Spinal cord (tissue), 4 donors: ENCODE measurements around the gene GBP1. TPM values are rescaled to one million over a fixed set of nuclear protein-coding genes. Genes with fewer than 3 reads are reported as not detected.

Source experiments
- polyA plus RNA-seq, 2 donors: library from polyadenylated mRNA; unstranded; fragments of 120-200 nt; gene quantifications; one replicate each; pipeline ENCODE4 v1.2.1, GENCODE V29; 2013; ENCODE audit not compliant: insufficient read length in 2 of 2
- small RNA-seq: library from RNA; depleted of rRNA; stranded (forward); fragments of <200 nt; gene quantifications from one replicate; pipeline ENCODE3, GENCODE V24; 2014; ENCODE audit warnings: low replicate concordance
- total RNA-seq, 2 donors: library from RNA; depleted of rRNA in 1 of 2; stranded (reverse); fragments of 120-200 nt in 1 of 2; fragments of >200 nt in 1 of 2; gene quantifications; one replicate each; pipeline versions ENCODE4 v1.2.3 to v1.2.4, GENCODE V29; 2013 to 2014

Gene GBP1
- total and polyA plus RNA-seq, 4 donors = 1.0 to 15.2 (median 6.3) TPM

Small RNAs within 50 kb of the gene (small RNA-seq; reads per million reads assigned to genes)
- gene RF00019 = not detected

Other genes with a start within 250 kb of the GBP1 start
- 10 to 100 TPM; 54.7 to 63.7 TPM for gene GTF2B, start 173.6 kb downstream of the GBP1 start, total RNA-seq
- gene GTF2B, start 173.6 kb downstream of the GBP1 start, polyA plus RNA-seq = 10 to 100 TPM; 34.1 to 35.1 TPM
- 10 to 100 TPM; 17.0 to 26.5 TPM for gene KYAT3, start 72.6 kb downstream of the GBP1 start, total RNA-seq
- 10 to 100 TPM; 27.5 to 29.0 TPM for gene KYAT3, start 72.6 kb downstream of the GBP1 start, polyA plus RNA-seq
- 10 to 100 TPM; 20.5 to 25.6 TPM for gene RBMXL1, start 72.6 kb downstream of the GBP1 start, total RNA-seq
- 10 to 100 TPM; 19.0 to 27.8 TPM for gene RBMXL1, start 72.6 kb downstream of the GBP1 start, polyA plus RNA-seq
- 1 to 10 TPM; 5.8 to 7.9 TPM for gene GBP3, start 42.3 kb downstream of the GBP1 start, total RNA-seq
- gene GBP3, start 42.3 kb downstream of the GBP1 start, polyA plus RNA-seq = 1 to 10 TPM; 1.6 to 3.1 TPM
- gene GBP2, start 60.9 kb upstream of the GBP1 start, total RNA-seq = 1 to 10 TPM; 2.3 to 4.3 TPM
- gene GBP2, start 60.9 kb upstream of the GBP1 start, polyA plus RNA-seq = under 1 TPM; 0.46 to 0.57 TPM
- gene GBP7, start 110.8 kb upstream of the GBP1 start, total RNA-seq = not detected
- under 1 TPM; 0.14 to 0.16 TPM for gene GBP7, start 110.8 kb upstream of the GBP1 start, polyA plus RNA-seq
- gene GBP4, start 133.7 kb upstream of the GBP1 start, total RNA-seq = 1 to 10 TPM; 2.7 to 3.3 TPM
- gene GBP4, start 133.7 kb upstream of the GBP1 start, polyA plus RNA-seq = 1 to 10 TPM; 1.9 to 2.2 TPM
- under 1 TPM; 0.33 to 0.50 TPM for gene GBP5, start 207.7 kb upstream of the GBP1 start, total RNA-seq
- under 1 TPM; 0.20 to 0.33 TPM for gene GBP5, start 207.7 kb upstream of the GBP1 start, polyA plus RNA-seq